WTC11 (cell line): ENCODE results near the gene ZNF415. TPM values are rescaled to one million over a fixed set of nuclear protein-coding genes. Genes with fewer than 3 reads are reported as not detected.

Experiments
- ATAC-seq: fragments of 200-7000 bp; cut with Tn5 transposase; 2 replicates; pipeline ENCODE4 v1.10.0; 2021; ENCODE audit warnings: mild to moderate bottlenecking, moderate library complexity
- CTCF ChIA-PET: fragments of 300-600 bp; sonication (Branson Sonifier 250); formaldehyde crosslinking; loops from one replicate; lab custom pipeline; 2021; ENCODE audit warnings: antibody characterized with exemption; lab: Charles Lee
- POLR2A ChIA-PET: fragments of 350-600 bp; sonication (Branson Sonifier 250); formaldehyde crosslinking; loops from one replicate; lab custom pipeline; 2021; ENCODE audit warnings: antibody characterized with exemption; lab: Charles Lee
- DNase-seq: peaks from one replicate; pipeline ENCODE4 v3.0.0; 2021; ENCODE audit warnings: low spot score
- H3K27ac Mint-ChIP-seq: 2 replicates; pipeline ENCODE4 v1.8.0; 2021; ENCODE audit warnings: mixed read lengths
- H3K27me3 Mint-ChIP-seq: 2 replicates; pipeline ENCODE4 v1.8.0; 2021; ENCODE audit warnings: low read depth, mild to moderate bottlenecking, moderate library complexity, mixed read lengths
- H3K36me3 Mint-ChIP-seq: 2 replicates; pipeline ENCODE4 v1.8.0; 2021; ENCODE audit warnings: mixed read lengths
- H3K4me1 Mint-ChIP-seq: 2 replicates; pipeline ENCODE4 v1.8.0; 2022; ENCODE audit warnings: mixed read lengths
- H3K4me3 Mint-ChIP-seq: 2 replicates; pipeline ENCODE4 v1.8.0; 2021; ENCODE audit warnings: mild to moderate bottlenecking, moderate library complexity, mixed read lengths
- H3K9me3 Mint-ChIP-seq: 2 replicates; pipeline ENCODE4 v1.8.0; 2021; ENCODE audit warnings: mixed read lengths
- ELF4 ChIP-seq: sonication (generic); formaldehyde crosslinking; IDR thresholded peaks from 2 replicates; pipeline ENCODE4 v1.8.1; 2022; ENCODE audit warnings: low read depth, mild to moderate bottlenecking, moderate library complexity, missing genetic modification reagents
- GRHL2 ChIP-seq: fragments of 250-450 bp; sonication (Bioruptor Pico); IDR thresholded peaks from 2 replicates; pipeline ENCODE4 v1.8.0; 2022; ENCODE audit warnings: mild to moderate bottlenecking, moderate library complexity; ENCODE audit not compliant: insufficient replicate concordance, severe bottlenecking
- IRF2 ChIP-seq: sonication (generic); formaldehyde crosslinking; IDR thresholded peaks from 2 replicates; pipeline ENCODE4 v1.8.0; 2022; ENCODE audit warnings: low read depth, missing genetic modification reagents, borderline replicate concordance
- NFATC4 ChIP-seq: fragments of 250-450 bp; sonication (Bioruptor Pico); IDR thresholded peaks from 2 replicates; pipeline ENCODE4 v1.9.0; 2021; ENCODE audit warnings: mild to moderate bottlenecking
- NR3C1 ChIP-seq: sonication (generic); formaldehyde crosslinking; conservative IDR thresholded peaks from 2 replicates; pipeline ENCODE4 v1.8.1; 2023; ENCODE audit warnings: low read depth, mild to moderate bottlenecking, missing genetic modification reagents
- SMAD4 ChIP-seq: sonication (generic); formaldehyde crosslinking; IDR thresholded peaks from 2 replicates; pipeline ENCODE4 v1.8.0; 2022; ENCODE audit warnings: mild to moderate bottlenecking, missing genetic modification reagents
- TEAD4 ChIP-seq: sonication (generic); formaldehyde crosslinking; IDR thresholded peaks from 2 replicates; pipeline ENCODE4 v1.8.0; 2022; ENCODE audit warnings: mild to moderate bottlenecking, missing genetic modification reagents
- ZBTB21 ChIP-seq: sonication (generic); formaldehyde crosslinking; IDR thresholded peaks from 2 replicates; pipeline ENCODE4 v1.8.1; 2023; ENCODE audit warnings: mild to moderate bottlenecking, missing genetic modification reagents, borderline replicate concordance
- ZNF317 ChIP-seq: sonication (generic); formaldehyde crosslinking; IDR thresholded peaks from 2 replicates; pipeline ENCODE4 v1.8.1; 2023; ENCODE audit warnings: low read depth, mild to moderate bottlenecking, moderate library complexity, missing genetic modification reagents, borderline replicate concordance
- ZNF671 ChIP-seq: fragments of 250-450 bp; sonication (Bioruptor Pico); IDR thresholded peaks from 2 replicates; pipeline ENCODE4 v1.8.0; 2021; ENCODE audit warnings: mild to moderate bottlenecking
- total RNA-seq: library from RNA; stranded (reverse); gene quantifications from 3 replicates; pipeline ENCODE4 v1.2.3, GENCODE V29; 2021
- TF ChIP-seq, protein P1 (sequence below): fragments of 250-450 bp; sonication (Bioruptor Pico); IDR thresholded peaks from 2 replicates; pipeline ENCODE4 v2.1.2; 2022; ENCODE audit warnings: mild to moderate bottlenecking, moderate library complexity
- TF ChIP-seq, protein P2 (sequence below): sonication (generic); formaldehyde crosslinking; IDR thresholded peaks from 2 replicates; pipeline ENCODE4 v1.8.1; 2022; ENCODE audit warnings: missing genetic modification reagents, borderline replicate concordance
- TF ChIP-seq, protein P3 (sequence below): fragments of 250-450 bp; sonication (Bioruptor Pico); IDR thresholded peaks from 2 replicates; pipeline ENCODE4 v1.9.0; 2021; ENCODE audit warnings: mild to moderate bottlenecking
- TF ChIP-seq, protein P4 (sequence below): fragments of 200-600 bp; IDR thresholded peaks from 2 replicates; pipeline ENCODE4 v1.8.0; 2022; ENCODE audit warnings: antibody characterized with exemption

The ZNF415 gene
- total RNA-seq, 1 experiment from 2014 or later, result 11.2 TPM

- TF ChIP-seq SMAD4, result no peak
- no peak for TF ChIP-seq ELF4 (CRISPR knock-in tag)
- no peak for TF ChIP-seq TEAD4 (CRISPR knock-in tag)
- no peak for TF ChIP-seq IRF2
- no peak for TF ChIP-seq ZBTB21 (CRISPR knock-in tag)
- TF ChIP-seq ZNF671 (CRISPR knock-in tag), result no peak
These were observed 53.3 kb downstream of the ZNF415 start (continued) for GRCh38 chr19:53079313-53079924.

- DNase-seq, result no peak
- POLR2A ChIA-PET, result no interaction called here
- peaks cover 10% of the 10 kb centered on the region for H3K4me1 Mint-ChIP-seq
These were observed 54.0 kb downstream of the ZNF415 start for GRCh38 chr19:53078668-53079067.

More at GRCh38 chr19:53078668-53079067, 54.0 kb downstream of the ZNF415 start:
- CTCF ChIA-PET, result interaction anchor here (2.1 to 2.4 kb wide), 2 partner anchors 13 to 117 kb away, joined by 15 to 39 read pairs; no protein-coding TSS in a partner anchor
- Mint-ChIP-seq H3K36me3 (peaks cover 56% of the 10 kb centered on the region), H3K9me3 (peaks cover 17% of the 10 kb centered on the region), H3K27ac (no peak overlapping the region), H3K4me3 (no peak overlapping the region), H3K27me3 (no peaks in the 10 kb centered on the region)
- TF ChIP-seq, protein P1, sequence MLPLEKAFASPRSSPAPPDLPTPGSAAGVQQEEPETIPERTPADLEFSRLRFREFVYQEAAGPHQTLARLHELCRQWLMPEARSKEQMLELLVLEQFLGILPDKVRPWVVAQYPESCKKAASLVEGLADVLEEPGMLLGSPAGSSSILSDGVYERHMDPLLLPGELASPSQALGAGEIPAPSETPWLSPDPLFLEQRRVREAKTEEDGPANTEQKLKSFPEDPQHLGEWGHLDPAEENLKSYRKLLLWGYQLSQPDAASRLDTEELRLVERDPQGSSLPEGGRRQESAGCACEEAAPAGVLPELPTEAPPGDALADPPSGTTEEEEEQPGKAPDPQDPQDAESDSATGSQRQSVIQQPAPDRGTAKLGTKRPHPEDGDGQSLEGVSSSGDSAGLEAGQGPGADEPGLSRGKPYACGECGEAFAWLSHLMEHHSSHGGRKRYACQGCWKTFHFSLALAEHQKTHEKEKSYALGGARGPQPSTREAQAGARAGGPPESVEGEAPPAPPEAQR, result no peak
- TF ChIP-seq, protein P2, sequence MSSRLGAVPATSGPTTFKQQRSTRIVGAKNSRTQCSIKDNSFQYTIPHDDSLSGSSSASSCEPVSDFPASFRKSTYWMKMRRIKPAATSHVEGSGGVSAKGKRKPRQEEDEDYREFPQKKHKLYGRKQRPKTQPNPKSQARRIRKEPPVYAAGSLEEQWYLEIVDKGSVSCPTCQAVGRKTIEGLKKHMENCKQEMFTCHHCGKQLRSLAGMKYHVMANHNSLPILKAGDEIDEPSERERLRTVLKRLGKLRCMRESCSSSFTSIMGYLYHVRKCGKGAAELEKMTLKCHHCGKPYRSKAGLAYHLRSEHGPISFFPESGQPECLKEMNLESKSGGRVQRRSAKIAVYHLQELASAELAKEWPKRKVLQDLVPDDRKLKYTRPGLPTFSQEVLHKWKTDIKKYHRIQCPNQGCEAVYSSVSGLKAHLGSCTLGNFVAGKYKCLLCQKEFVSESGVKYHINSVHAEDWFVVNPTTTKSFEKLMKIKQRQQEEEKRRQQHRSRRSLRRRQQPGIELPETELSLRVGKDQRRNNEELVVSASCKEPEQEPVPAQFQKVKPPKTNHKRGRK, result no peak
- TF ChIP-seq ELF4 (CRISPR knock-in tag), result no peak
- TF ChIP-seq ZNF317, result no peak
- TF ChIP-seq, protein P3, sequence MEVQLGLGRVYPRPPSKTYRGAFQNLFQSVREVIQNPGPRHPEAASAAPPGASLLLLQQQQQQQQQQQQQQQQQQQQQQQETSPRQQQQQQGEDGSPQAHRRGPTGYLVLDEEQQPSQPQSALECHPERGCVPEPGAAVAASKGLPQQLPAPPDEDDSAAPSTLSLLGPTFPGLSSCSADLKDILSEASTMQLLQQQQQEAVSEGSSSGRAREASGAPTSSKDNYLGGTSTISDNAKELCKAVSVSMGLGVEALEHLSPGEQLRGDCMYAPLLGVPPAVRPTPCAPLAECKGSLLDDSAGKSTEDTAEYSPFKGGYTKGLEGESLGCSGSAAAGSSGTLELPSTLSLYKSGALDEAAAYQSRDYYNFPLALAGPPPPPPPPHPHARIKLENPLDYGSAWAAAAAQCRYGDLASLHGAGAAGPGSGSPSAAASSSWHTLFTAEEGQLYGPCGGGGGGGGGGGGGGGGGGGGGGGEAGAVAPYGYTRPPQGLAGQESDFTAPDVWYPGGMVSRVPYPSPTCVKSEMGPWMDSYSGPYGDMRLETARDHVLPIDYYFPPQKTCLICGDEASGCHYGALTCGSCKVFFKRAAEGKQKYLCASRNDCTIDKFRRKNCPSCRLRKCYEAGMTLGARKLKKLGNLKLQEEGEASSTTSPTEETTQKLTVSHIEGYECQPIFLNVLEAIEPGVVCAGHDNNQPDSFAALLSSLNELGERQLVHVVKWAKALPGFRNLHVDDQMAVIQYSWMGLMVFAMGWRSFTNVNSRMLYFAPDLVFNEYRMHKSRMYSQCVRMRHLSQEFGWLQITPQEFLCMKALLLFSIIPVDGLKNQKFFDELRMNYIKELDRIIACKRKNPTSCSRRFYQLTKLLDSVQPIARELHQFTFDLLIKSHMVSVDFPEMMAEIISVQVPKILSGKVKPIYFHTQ (CRISPR knock-in tag), result no peak
- TF ChIP-seq ZNF671 (CRISPR knock-in tag), result no peak
- no peak for TF ChIP-seq NR3C1 (CRISPR knock-in tag)
- no peak for TF ChIP-seq GRHL2 (CRISPR knock-in tag)
- TF ChIP-seq, protein P4, sequence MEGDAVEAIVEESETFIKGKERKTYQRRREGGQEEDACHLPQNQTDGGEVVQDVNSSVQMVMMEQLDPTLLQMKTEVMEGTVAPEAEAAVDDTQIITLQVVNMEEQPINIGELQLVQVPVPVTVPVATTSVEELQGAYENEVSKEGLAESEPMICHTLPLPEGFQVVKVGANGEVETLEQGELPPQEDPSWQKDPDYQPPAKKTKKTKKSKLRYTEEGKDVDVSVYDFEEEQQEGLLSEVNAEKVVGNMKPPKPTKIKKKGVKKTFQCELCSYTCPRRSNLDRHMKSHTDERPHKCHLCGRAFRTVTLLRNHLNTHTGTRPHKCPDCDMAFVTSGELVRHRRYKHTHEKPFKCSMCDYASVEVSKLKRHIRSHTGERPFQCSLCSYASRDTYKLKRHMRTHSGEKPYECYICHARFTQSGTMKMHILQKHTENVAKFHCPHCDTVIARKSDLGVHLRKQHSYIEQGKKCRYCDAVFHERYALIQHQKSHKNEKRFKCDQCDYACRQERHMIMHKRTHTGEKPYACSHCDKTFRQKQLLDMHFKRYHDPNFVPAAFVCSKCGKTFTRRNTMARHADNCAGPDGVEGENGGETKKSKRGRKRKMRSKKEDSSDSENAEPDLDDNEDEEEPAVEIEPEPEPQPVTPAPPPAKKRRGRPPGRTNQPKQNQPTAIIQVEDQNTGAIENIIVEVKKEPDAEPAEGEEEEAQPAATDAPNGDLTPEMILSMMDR, result no peak
- no peak for TF ChIP-seq NFATC4
- no peak for ATAC-seq
